HL-60/S4 (cell line): Measurements from ENCODE around the gene KCNB1.

Experiments used
- in situ Hi-C: fragments of 300-500 bp; cut with MboI; formaldehyde crosslinking; loops from 2 replicates; pipeline ENCODE4 v1.14.3; 2022; ENCODE audit warnings: low sequenced_read_pairs

Gene KCNB1

DNA sequence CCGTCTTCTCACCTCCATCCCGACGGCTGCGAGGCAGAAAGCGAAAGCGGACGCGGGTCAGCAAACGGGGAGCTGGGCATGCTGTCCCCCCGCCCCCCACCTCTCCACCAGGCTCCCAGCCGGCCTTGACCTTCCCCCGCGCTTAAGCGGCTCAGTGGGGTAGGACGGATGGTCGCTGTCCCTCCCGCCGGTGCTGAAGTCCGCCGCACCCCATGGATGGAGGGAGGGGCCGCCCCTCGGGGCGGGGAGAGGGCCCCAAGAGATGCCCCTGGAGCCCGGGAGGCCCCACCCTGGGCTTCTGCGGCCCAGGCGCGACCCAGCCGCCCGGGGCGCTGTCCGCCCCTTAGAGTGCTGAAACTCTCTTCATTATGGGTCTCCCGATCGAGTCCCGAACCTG is at the start of gene KCNB1:
KCNB1 (minus strand) TSS at position 48 of the 397 bp plus-strand sequence. CDS start 188 bp downstream, outside the sequence.
- in situ Hi-C loops, result no loop called here

DNA sequence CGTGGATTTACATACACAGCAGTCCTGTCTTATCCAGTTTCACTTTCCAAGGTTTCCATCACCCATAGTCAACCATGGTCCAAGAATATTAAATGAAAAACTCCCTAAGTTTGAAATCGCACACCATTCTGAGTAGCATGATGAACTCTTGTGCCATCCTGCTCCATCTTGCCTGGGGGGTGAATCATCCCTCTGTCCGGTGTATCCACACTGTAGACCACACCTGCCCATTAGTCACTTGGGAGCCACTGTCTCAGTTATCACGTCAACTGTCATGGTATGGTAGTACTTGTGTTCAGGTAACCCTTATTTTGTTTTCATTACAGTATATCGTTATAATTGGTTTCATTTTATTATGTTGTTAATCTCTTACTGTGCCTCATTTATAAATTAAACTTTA is 47.0 kb upstream of the KCNB1 start:
- in situ Hi-C loops, result no loop called here

DNA sequence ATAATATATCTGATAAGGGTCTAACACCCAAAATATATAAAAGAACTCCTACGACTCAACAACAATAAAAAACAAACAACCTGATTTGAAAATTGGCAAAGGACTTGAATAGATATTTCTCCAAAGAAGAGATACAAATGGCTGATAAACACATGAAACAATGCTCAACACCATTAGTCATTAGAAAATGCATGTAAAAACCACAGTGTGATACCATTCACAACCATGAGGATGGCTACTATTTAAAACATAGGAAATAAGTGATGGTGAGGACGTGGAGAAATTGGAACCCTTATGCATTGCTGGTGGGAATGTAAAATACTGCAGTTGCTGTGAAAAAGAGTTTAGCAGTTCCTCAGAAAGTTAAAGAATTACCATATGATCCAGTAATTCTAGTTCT is 44.1 kb upstream of the KCNB1 start:
- in situ Hi-C loops, result no loop called here

DNA sequence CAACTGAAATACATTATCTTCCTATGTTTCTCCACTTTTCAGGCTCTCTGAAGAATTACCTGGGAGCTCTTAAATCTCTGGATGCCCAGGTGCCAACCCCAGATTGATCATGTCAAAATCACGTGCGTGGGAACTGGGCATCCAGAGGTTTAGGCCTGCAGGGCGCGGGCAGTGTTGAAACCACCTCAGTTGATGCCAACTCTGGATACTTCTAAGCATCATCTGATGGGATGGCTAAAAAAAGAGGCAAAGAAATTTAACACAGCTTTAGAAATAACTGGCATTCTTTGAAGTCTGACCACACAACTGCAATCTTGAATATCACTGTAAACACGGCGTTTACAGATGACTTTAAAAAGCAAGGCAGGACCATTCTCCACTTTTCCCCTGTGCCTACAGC is 43.6 kb upstream of the KCNB1 start:
- in situ Hi-C loops, result no loop called here

DNA sequence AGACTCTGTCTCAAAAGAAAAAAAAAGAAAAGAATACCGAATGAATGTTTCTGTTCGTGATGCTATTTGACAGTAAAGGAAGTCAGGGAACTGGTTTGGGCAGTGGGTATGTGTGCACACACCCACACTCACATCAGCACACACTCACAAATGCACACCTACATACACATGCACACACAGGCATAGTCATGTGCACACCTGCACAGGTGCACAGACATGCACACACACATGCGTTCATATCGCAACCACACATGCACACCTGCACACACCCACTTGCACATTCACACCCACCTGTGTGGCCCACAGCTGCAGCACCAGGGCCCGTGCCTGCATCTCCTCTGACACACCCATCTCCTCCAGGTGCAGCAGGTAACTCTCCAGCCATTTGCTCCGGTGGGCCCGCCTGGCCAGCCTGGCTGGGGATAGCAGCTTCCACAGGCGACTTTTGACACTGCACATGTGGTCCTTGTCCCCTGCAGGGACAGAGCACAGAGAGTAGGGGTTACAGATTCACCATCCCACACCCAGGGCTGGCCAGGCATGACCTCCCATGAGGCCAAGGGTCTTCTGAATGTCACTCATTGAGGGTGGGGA is 41.4 kb upstream of the KCNB1 start:
- in situ Hi-C loops, result loop anchor here (25.0 kb wide), 1 partner anchor 387 kb away; no protein-coding TSS in a partner anchor

DNA sequence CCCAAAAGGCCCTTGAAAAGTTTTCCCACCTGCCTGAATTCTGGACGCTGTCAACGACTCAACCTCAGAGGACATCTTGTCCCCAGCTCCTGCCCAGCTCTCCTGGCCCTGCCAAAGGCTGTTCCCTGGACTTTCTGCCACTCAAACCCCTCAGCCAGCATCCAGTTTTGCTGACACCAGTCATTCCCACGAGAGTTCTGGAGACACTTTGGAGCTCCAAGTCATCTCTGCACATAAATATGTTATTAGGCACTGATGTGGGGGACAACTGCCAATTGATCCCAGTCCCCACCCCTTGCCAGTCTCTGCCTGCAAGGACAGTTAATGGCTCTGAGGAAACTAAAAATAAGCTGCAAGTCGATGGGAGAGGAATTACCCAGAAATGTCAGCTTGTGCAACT is 38.9 kb upstream of the KCNB1 start:
- in situ Hi-C loops, result loop anchor here (25.0 kb wide), 1 partner anchor 384 kb away; no protein-coding TSS in a partner anchor

DNA sequence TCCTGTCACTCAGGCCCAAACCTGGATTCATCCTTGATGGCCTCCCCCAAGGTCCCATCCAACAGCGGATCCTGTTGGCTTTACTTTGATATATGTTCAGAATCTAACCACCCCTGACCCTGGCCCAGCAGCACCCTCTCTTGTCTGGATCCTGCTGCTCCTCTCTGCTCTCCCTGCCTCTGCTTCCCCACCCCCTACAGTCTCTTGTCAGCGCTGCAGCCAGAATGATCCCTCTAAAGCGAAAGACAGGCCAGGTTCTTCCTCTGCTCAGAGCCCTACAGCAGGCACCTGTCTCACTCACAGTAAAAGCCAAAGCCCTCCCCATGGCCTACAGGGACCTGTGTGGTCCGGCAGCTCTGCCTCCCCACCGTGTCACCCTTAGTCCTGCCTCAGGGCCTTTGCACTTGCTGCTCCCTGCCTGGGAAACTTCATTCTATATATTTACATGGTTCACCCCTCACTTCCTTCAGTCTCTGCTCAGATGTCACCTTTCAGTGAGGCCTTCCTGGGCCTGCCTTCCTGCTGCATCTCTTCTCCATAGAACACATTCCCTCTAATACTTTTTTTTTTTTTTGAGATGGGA is 37.4 kb upstream of the KCNB1 start:
- in situ Hi-C loops, result loop anchor here (25.0 kb wide), 1 partner anchor 383 kb away; no protein-coding TSS in a partner anchor

DNA sequence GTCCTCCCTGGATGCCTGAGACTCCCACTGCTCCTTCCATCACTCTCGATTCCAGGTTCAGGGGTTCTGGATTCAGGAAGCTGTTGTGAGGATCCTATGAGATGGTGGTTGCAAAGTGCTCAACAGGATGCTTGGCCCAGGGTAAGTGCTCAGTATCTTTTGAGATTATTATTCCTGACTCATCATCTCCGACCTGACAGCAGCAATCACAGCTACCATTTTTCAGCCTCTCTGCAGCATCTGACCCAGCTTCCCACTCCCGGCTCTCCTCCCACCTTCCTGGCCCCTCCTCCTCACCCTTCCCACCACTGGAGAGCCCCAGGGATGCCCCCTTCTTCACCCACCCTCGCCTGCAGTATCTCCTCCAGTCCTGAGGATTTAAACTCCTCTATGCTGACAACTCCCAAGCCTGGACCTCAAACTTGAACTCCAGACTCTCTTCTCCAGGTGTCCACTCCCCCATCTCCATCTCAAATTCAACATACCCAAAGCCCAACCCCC is 36.8 kb upstream of the KCNB1 start:
- in situ Hi-C loops, result loop anchor here (25.0 kb wide), 1 partner anchor 382 kb away; no protein-coding TSS in a partner anchor

DNA sequence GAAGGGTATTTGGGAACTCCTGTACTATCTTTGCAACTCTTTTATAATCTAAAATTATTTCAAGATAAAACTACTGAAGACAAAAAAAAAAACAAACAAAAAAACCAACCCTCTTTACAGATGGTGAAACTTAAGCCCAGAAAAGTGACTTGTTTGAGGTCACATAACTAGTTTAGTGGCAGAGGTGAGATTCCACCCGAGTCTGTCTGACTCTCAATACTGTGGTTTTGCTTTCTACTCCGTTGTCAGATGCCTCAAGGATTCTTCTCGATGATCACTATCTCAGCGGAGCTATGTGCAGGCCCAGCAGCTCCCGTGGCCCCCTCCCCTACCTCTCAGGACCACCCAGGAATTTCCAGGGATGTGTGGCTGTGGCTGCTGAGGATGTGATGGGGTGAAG is 36.1 kb upstream of the KCNB1 start:
- in situ Hi-C loops, result loop anchor here (25.0 kb wide), 1 partner anchor 381 kb away; no protein-coding TSS in a partner anchor

DNA sequence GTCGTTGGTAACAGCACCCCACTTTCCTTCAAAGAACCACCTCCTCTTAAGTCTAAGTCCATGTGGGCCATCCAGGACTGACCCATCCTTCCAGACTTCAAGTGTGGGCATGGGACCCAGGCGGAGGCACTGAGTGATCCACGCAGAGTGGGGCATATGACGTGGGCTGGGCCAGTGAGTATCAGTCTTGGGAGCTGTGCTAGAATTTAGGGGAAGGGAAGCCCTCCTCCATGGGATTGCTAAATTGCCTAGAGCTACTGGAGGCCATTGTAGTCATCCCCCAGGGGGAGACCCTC is 35.3 kb upstream of the KCNB1 start:
- in situ Hi-C loops, result loop anchor here (25.0 kb wide), 1 partner anchor 380 kb away; no protein-coding TSS in a partner anchor

DNA sequence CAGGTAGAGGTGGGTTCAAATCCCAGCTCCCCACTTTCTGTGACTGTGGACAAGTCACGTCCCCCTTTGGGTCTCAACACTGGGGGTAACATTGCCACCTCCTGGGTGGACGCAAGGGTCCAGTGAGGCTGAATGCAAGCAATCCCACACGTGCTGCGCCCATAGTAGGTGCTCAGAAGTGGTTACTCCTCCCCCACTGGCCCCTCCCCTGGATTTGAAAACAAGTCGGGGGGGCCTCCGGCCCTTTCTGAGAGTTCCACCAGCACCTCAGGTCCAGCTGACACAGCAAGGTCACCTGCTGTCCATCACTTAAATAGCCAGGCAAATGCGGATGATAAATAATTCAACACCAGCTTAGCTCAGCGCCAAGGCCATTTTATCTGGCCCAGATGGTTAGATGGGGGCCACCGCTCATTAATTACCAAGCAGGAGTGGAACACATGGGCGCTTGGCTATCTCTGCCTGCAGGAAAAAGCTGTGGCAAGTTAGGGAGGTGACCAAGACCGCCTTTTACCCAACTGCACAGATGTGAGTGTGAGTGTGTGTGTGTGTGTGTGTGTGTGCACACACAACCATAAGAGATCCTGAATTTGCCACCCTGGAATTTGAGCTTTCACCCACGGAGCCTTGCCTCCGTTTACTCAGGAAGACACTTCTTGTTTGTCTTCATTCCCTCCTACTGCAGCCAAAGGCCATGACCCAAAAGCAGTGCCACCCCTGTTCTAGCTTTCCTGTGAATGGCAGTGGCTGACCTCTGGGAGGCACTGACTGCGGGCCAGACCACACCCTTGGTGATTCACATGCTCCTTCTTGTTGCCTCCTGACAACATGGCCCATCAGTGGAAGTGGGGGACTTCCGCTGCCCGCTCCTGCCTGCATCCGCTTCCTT is 34.7 kb upstream of the KCNB1 start:
- in situ Hi-C loops, result loop anchor here (25.0 kb wide), 1 partner anchor 380 kb away; no protein-coding TSS in a partner anchor

DNA sequence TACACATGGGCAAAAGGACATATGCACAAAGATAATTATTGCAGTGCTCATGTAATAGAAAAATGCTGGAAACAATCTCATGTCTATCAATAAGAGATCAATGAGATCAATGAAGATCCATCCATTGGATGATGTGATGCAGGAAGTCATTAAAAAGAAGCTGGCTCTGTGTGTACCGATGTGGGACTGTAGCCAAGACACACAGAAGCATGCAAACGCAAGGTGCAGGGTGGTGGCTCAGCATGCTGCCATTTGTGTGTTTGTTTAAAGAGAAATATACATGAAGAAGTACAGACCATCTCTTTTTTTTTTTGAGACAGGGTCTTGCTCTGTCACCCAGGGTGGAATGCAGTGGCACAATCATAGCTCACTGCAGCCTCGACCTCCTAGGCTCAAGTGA is 33.1 kb upstream of the KCNB1 start:
- in situ Hi-C loops, result loop anchor here (25.0 kb wide), 1 partner anchor 378 kb away; no protein-coding TSS in a partner anchor

DNA sequence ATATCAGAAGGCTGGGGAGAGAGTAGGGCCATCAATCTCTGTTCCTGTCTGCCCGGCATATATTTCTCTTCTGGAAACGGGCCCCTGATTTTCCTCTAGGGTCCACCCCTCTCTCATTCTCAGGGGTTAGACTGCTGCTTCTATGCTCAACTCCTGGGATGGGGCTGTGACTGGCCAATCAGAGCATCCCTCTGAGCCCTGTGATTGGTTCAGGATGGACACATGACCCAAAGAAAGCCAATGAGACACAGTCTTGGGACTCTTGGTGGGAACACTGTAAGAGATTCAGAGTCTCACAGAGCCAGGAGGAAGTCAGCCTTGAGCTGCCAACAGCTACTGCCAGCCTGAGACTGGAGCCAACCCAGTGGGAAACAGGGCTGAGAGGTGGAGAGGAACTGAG is 31.0 kb upstream of the KCNB1 start:
- in situ Hi-C loops, result loop anchor here (25.0 kb wide), 1 partner anchor 376 kb away; no protein-coding TSS in a partner anchor

DNA sequence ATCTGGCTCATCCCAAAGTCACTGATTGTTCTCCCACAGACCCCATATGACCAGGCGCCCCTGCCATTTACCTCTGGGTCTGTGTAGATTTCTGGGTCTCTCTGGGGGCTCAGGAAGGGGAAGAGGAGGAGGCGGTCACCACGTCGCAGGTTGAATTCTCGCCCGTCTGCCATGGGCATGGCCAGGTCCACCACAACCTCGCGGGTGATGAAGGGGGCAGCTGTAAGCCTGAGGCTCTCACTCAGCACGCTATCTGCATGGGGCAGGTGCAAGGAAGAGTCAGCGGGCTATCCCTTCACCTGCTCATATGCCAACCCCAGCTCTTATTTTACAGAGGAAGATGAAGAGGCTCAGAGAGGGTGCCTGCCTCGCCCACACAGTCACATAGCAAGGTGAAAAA is 30.5 kb upstream of the KCNB1 start:
- in situ Hi-C loops, result loop anchor here (25.0 kb wide), 1 partner anchor 376 kb away; no protein-coding TSS in a partner anchor

DNA sequence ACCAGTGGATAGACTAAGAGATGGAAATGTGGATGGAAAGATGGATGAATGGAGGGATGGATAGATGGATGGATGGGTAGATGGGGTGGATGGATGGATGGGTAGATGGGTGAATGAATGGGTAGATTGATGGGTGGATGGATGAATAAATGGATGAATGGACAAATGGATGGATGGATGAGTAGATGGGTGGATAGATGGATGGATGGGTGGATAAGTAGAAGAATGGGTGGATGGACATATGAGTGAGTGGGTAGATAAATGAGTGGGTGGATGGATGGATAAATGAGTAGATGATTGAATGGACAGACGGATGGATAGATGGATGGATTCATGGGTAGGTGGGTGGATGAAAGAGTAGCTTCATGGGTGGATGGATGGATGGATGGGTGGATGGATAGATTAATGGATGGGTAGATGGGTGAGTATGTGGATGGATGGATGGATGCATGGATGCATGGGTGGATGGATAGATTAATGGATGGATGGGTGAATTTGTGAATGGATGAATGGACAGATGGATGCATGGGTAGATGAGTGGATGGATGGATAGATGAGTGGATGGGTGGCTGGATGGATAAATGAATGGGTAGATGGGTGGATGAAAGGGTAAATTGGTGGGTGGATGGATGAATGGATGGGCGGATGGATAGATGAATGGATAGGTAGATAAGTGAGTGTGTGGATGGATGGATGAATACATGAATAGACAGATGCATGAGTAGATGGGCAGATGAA is 29.5 kb upstream of the KCNB1 start:
- in situ Hi-C loops, result loop anchor here (25.0 kb wide), 1 partner anchor 375 kb away; no protein-coding TSS in a partner anchor

DNA sequence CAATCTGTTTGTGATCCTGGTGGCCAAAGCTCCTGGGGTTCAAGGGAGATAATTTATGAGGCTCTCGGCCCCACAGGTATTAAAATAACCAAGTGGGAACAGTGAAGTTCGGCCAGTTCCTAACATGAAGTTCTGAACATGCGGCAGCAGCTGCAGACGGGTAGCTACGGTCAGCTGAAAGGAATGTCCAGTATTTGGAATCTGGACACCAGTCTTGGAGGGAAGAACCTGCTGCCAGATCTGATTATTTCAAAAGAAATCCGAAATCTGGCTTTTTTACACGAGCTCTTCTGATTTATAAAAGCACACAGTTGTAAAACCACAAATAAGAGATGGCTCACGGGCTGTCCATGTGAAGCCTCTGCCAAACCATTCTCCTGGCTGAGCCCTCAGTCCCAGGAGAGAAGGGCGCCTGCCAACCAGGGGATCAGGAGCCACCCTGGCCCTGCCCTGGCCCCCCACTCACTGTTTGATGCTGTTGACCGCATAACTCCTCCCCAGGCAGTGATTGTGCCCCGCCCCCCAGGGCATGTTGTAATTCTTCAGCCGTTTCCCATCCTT is 28.2 kb upstream of the KCNB1 start:
- in situ Hi-C loops, result loop anchor here (25.0 kb wide), 1 partner anchor 373 kb away; no protein-coding TSS in a partner anchor

DNA sequence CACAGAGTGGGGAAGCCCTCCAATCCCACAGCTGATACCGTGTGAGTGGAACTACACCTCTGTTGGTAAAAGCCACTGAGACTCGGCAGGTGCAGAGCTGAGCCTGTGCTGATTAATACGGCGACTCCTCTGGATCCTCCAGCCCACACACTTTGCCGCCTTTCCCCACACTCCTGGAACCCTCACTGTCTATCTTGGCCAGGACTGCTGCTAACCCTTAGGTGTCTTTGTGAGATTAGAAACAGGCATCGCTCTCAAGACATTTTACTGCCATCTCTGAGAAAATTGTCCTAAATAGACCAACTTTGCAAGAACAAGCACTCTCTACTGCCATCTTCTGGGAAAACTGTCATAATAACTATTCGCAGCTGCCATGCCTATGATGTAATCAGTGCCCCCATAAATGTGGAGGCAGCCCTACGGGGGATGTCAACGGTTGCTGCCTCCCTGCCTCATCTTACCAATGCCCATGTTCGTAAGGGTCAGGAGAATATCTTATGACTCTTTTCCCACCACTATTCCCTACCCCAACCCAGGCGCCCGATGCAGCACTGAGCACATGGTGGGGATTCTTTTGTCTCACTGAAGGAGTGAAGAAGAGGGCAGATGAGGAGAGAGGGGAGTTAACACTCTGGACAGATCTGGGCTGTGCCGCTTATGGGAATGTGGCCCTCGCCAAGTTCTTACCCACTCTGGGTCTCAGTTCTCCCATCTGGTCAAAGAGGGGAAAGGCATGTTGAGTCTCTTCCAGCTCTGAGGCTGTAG is 26.1 kb upstream of the KCNB1 start:
- in situ Hi-C loops, result loop anchor here (25.0 kb wide), 1 partner anchor 371 kb away; no protein-coding TSS in a partner anchor

DNA sequence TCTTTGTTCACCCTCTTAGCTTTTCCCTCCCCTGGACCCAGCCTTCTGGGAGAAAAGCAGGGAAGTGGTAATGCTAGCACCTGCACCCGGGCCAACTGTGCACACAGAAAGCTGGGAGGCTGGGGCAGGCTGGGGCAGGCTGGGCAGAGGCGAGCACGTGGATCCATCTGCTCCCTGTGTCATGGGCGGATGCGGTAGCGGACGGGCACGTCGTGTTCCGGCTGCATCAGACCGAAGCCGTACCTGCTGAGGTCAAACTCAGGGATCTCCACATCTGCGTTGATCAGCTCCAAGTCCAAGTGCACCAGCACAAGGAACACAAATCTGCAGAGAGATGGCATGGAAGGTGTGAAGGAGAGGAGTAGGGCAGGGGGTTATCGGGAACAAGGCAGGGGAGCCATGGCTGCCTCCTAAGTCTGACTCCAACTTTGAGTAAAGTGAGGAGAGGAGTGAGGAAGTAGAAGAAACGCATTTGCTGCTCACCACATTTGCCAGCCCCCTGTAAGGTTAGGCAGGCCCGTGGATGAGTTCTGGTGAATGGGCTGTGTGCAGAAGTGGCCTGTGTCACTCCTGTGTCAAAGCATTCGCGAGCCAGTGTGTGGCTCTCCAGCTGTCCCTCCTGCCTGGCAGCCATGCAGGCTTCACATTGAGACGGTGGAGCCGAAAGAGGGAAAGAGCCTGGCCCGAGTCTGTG is 25.4 kb upstream of the KCNB1 start:
- in situ Hi-C loops, result loop anchor here (25.0 kb wide), 1 partner anchor 371 kb away; no protein-coding TSS in a partner anchor

DNA sequence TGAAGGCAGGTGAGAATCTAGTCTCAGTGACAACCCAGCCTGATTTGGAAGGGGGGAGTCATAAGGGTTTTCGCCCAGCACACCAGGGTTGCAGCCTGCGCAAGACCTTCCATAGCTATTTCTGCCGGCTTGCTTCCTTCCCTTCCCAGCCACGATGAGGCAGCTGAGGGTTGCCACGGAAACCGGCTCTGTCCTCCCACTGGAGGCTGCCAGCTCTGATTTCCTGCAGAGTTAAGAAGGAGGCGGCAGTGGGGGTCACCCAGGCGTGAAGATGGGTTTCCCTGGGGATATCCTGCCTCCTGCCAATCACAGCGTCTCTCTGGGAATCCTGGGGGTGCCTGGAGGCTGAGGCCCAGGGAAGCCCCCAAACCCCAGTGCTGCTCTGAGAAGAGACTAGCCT is 23.1 kb upstream of the KCNB1 start:
- in situ Hi-C loops, result loop anchor here (25.0 kb wide), 1 partner anchor 368 kb away; no protein-coding TSS in a partner anchor
